BLaER1 (cell line): Measurements from ENCODE around the gene ADAMTS3.

Experiments
- H3K27ac ChIP-seq: shearing (Covaris generic); formaldehyde crosslinking; 2 replicates; pipeline ENCODE4 v1.8.1; 2022
- H3K27me3 ChIP-seq: shearing (Covaris generic); formaldehyde crosslinking; 2 replicates; pipeline ENCODE4 v1.8.1; 2022
- H3K36me3 ChIP-seq: shearing (Covaris generic); formaldehyde crosslinking; 2 replicates; pipeline ENCODE4 v1.8.1; 2022
- H3K4me1 ChIP-seq: shearing (Covaris generic); formaldehyde crosslinking; 2 replicates; pipeline ENCODE4 v1.8.1; 2022
- H3K4me2 ChIP-seq: shearing (Covaris generic); formaldehyde crosslinking; 2 replicates; pipeline ENCODE4 v1.8.1; 2022
- H3K4me3 ChIP-seq: shearing (Covaris generic); formaldehyde crosslinking; 2 replicates; pipeline ENCODE4 v1.8.1; 2022
- H3K9ac ChIP-seq: shearing (Covaris generic); formaldehyde crosslinking; 2 replicates; pipeline ENCODE4 v1.8.1; 2022
- H3K9me3 ChIP-seq: shearing (Covaris generic); formaldehyde crosslinking; 2 replicates; pipeline ENCODE4 v1.8.1; 2022
- H4K20me1 ChIP-seq: shearing (Covaris generic); formaldehyde crosslinking; 2 replicates; pipeline ENCODE4 v1.8.1; 2022
- Cebpa-rat ChIP-seq: shearing (Covaris generic); IDR thresholded peaks from 2 replicates; pipeline ENCODE4 v1.8.1; 2022

ADAMTS3 gene

GRCh38 chr4:72311291-72311690 is 257.7 kb downstream of the ADAMTS3 start:
- Histone ChIP-seq H3K9ac (no peak overlapping the region), H4K20me1 (no peaks in the 10 kb centered on the region), H3K27me3 (no peaks in the 10 kb centered on the region), H3K36me3 (no peaks in the 10 kb centered on the region), H3K4me3 (no peak overlapping the region), H3K9me3 (no peaks in the 10 kb centered on the region), H3K4me2 (no peak overlapping the region), H3K27ac (no peak overlapping the region), H3K4me1 (no peaks in the 10 kb centered on the region)
- no peak for TF ChIP-seq Cebpa-rat

DNA sequence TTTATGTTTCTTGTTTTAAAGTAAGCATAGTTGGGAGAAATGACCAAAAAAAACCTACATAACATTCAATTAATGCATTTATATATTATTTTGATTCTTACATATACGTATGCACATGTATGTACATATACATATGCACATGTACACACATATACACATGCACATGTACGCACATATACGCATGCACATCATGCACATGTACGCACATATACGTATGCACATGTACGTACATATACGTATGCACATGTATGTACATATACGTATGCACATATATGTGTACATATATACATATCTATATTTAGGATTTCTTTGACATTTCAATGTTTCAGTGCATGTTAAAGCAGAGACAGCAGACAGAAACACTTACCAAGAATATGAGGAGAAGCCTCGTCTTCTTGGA is 263.4 kb downstream of the ADAMTS3 start:
- Histone ChIP-seq H3K27me3 (no peaks in the 10 kb centered on the region), H3K36me3 (no peaks in the 10 kb centered on the region), H4K20me1 (no peaks in the 10 kb centered on the region), H3K9ac (no peak overlapping the region), H3K4me1 (no peaks in the 10 kb centered on the region), H3K9me3 (no peaks in the 10 kb centered on the region), H3K27ac (no peak overlapping the region), H3K4me2 (no peak overlapping the region), H3K4me3 (no peak overlapping the region)
- TF ChIP-seq Cebpa-rat: no peak

DNA sequence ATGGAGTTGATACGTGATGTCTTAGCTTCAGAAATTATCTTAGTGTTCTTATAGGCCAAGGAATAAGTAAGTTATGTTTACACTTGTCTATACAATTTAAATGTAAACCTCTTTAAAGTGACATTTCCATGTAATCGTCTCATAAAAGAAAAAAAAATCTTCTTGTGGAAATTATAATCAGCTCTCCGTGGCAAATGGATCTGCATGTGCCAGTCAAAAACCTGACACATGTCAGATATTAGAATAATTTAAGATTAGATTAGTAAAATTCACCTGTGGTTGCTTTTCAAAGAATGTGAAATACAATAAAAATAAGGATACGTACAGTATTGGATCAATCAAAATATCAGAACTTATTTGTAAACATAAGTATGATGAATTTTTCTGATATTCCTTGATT is 263.9 kb downstream of the ADAMTS3 start:
- Histone ChIP-seq H3K9me3 (no peaks in the 10 kb centered on the region), H3K36me3 (no peaks in the 10 kb centered on the region), H3K27ac (no peak overlapping the region), H3K4me3 (no peak overlapping the region), H3K4me2 (no peak overlapping the region), H3K9ac (no peak overlapping the region), H4K20me1 (no peaks in the 10 kb centered on the region), H3K4me1 (no peaks in the 10 kb centered on the region), H3K27me3 (no peaks in the 10 kb centered on the region)
- TF ChIP-seq Cebpa-rat: no peak

DNA sequence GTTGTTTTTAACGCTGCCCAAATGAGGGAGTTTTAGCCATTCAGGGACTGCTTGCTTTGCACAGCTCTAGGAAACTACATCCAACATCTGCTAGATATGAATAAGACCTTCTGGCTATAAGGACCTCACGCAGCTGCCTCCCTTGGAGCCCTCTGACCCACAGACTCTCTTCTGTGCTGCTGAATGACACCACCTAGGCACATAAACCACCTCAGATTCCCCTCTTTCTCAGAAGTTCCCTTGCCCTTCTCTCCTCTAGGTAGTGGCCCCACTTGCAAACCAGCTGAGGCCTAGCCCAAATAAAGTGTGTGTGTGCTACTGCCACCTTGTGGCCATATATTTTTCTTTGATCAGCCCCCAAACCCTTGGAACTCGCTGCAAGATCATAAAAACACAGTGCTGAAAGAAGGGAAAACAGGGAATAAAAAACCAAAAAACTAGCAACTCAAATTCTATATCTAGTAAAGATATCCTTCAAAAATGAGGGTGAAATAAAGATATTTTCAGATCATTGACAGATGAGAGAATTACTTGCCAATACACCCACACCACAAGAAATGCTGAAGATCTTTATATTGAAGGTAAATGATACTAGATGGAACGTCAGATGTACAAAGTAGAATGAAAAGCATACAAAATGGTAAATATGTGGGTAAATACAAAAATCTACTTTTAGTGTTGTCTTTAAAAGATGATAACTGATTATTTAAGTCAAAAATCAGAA is 265.9 kb downstream of the ADAMTS3 start:
- H3K27me3 ChIP-seq: no peaks in the 10 kb centered on the region
- TF ChIP-seq Cebpa-rat: no peak
- H3K4me2 ChIP-seq: no peak overlapping the region
- no peaks in the 10 kb centered on the region for H3K36me3 ChIP-seq
- H3K4me3 ChIP-seq: no peak overlapping the region
- no peak overlapping the region for H3K9ac ChIP-seq
- H3K27ac ChIP-seq: no peak overlapping the region
- H3K9me3 ChIP-seq: no peaks in the 10 kb centered on the region
- no peaks in the 10 kb centered on the region for H4K20me1 ChIP-seq
- H3K4me1 ChIP-seq: no peaks in the 10 kb centered on the region

GRCh38 chr4:72301759-72302158 is 267.3 kb downstream of the ADAMTS3 start:
- H3K4me1 ChIP-seq: no peaks in the 10 kb centered on the region
- H3K9ac ChIP-seq: no peak overlapping the region
- H3K4me2 ChIP-seq: no peak overlapping the region
- H3K27ac ChIP-seq: no peak overlapping the region
- no peaks in the 10 kb centered on the region for H4K20me1 ChIP-seq
- TF ChIP-seq Cebpa-rat: no peak
- H3K9me3 ChIP-seq: no peaks in the 10 kb centered on the region
- no peaks in the 10 kb centered on the region for H3K36me3 ChIP-seq
- no peak overlapping the region for H3K4me3 ChIP-seq
- H3K27me3 ChIP-seq: no peaks in the 10 kb centered on the region

DNA sequence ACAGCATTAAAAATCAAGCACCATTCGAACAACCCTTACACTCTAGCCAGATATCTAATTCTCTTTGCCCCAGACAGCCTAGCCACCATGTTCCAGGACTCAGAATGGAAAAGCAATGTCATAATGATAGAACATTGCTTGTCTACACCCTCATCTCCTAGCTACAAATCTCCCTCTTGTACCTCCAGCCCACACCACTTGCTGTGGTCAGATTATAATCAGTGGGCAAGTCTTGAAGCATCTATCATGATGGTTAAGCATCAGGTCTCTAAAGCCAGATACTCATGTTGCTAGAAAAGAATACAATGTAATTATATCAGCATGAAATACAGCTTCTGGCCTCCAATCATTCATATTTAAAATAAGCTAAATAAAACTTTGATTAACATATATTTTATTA is 268.9 kb downstream of the ADAMTS3 start:
- Histone ChIP-seq H3K9ac (no peak overlapping the region), H3K27me3 (no peaks in the 10 kb centered on the region), H3K9me3 (no peaks in the 10 kb centered on the region), H4K20me1 (no peaks in the 10 kb centered on the region), H3K27ac (no peak overlapping the region), H3K4me3 (no peak overlapping the region), H3K4me2 (no peak overlapping the region), H3K4me1 (no peaks in the 10 kb centered on the region), H3K36me3 (no peaks in the 10 kb centered on the region)
- TF ChIP-seq Cebpa-rat: no peak

DNA sequence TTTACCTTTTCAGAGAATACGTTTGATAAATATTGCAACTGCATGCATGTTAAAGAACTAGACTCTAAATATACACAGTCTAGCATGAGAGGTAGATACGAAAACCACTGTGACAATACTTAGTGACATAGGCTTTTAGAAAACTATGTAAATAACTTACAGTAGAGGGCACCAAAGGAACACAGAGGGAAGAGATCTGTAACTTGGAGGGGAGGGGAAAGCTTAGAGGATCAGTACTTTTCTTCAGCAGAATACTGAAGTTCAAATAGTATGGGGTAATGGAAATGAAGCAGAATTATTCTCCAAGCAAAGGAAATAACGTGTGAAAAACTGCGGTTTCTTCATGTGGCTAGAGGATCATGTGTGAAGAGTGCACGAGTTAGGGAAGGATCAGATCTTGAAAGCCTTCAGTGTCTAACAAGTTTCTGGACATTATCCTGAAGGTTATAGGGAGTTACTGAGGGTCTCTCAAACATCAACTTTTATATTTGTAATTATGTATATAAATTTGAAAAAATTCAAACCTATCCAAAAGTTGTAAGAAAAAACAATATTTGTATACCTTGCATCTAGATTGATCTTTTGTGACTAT is 273.0 kb downstream of the ADAMTS3 start:
- Histone ChIP-seq H3K4me2 (no peak overlapping the region), H3K9me3 (no peaks in the 10 kb centered on the region), H3K27ac (no peak overlapping the region), H4K20me1 (no peaks in the 10 kb centered on the region), H3K4me1 (no peaks in the 10 kb centered on the region), H3K27me3 (no peaks in the 10 kb centered on the region), H3K4me3 (no peak overlapping the region), H3K36me3 (no peaks in the 10 kb centered on the region), H3K9ac (no peak overlapping the region)
- TF ChIP-seq Cebpa-rat: no peak

GRCh38 chr4:72290737-72291136 is 278.3 kb downstream of the ADAMTS3 start:
- Histone ChIP-seq H3K36me3 (no peaks in the 10 kb centered on the region), H3K4me3 (no peak overlapping the region), H3K9me3 (no peaks in the 10 kb centered on the region), H3K4me2 (no peak overlapping the region), H4K20me1 (no peaks in the 10 kb centered on the region), H3K9ac (no peak overlapping the region), H3K4me1 (no peaks in the 10 kb centered on the region), H3K27ac (no peak overlapping the region), H3K27me3 (no peaks in the 10 kb centered on the region)
- no peak for TF ChIP-seq Cebpa-rat

DNA sequence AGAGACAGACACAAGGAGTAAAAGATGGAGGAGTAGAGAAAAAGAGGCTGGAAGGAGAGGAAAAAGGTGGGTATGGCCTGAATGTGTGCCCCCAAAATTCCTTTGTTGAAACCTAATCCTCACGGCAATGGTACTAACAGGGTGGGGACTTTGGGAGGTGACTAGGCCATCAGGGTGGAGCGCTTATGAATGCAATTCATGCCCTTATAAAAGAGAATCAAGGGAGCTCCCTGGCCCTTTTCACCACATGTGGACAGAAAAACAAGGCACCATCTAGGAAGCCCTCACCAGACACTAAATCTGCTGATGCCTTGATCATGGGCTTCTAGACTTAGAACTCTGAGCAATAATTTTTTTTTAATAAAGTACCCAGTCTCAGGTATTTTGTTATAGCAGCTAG is 282.1 kb downstream of the ADAMTS3 start:
- no peak for TF ChIP-seq Cebpa-rat
- H3K36me3 ChIP-seq: no peaks in the 10 kb centered on the region
- H3K4me3 ChIP-seq: no peak overlapping the region
- no peaks in the 10 kb centered on the region for H3K4me1 ChIP-seq
- H4K20me1 ChIP-seq: no peaks in the 10 kb centered on the region
- no peak overlapping the region for H3K9ac ChIP-seq
- no peak overlapping the region for H3K27ac ChIP-seq
- no peaks in the 10 kb centered on the region for H3K9me3 ChIP-seq
- no peaks in the 10 kb centered on the region for H3K27me3 ChIP-seq
- no peak overlapping the region for H3K4me2 ChIP-seq

GRCh38 chr4:72286185-72286584 is 282.8 kb downstream of the ADAMTS3 start:
- Histone ChIP-seq H3K4me1 (no peaks in the 10 kb centered on the region), H3K27ac (no peak overlapping the region), H4K20me1 (no peaks in the 10 kb centered on the region), H3K27me3 (no peaks in the 10 kb centered on the region), H3K9ac (no peak overlapping the region), H3K36me3 (no peaks in the 10 kb centered on the region), H3K9me3 (no peaks in the 10 kb centered on the region), H3K4me3 (no peak overlapping the region), H3K4me2 (no peak overlapping the region)
- no peak for TF ChIP-seq Cebpa-rat

- no peak overlapping the region for H3K27ac ChIP-seq
- TF ChIP-seq Cebpa-rat: no peak
- no peak overlapping the region for H3K4me2 ChIP-seq
- no peak overlapping the region for H3K9ac ChIP-seq
- no peaks in the 10 kb centered on the region for H4K20me1 ChIP-seq
- no peaks in the 10 kb centered on the region for H3K4me1 ChIP-seq
- no peaks in the 10 kb centered on the region for H3K36me3 ChIP-seq
- H3K9me3 ChIP-seq: no peaks in the 10 kb centered on the region
- no peak overlapping the region for H3K4me3 ChIP-seq
- no peaks in the 10 kb centered on the region for H3K27me3 ChIP-seq
Measured at GRCh38 chr4:72283357-72283756, 285.7 kb downstream of the ADAMTS3 start.
